ENCODE measurements around the gene CDH18. TPM values are rescaled to one million over a fixed set of nuclear protein-coding genes. Genes with fewer than 3 reads are reported as not detected.

Gene CDH18
- total RNA-seq, 3 donors from 2014 or later = 0.76 TPM; not detected in 2

DNA sequence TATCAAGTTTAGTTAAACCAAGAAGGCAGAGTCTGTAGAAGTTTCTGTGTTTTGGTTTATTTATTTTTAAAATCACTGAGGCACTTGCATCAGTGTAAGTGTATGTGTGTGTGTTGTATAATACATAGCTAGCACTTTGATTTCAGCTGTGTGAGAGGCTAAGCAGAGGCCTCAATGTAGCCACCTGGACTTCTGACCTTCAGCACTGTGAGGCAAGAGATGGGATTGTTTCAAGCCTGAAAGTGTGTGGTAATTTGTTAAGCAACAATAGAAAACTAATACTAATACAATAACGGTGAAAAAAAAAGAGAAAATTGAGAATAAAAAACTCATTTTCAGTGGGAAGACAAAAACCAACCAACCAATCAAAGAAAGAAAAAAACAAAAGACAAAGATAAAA lies 327.3 kb downstream of the CDH18 start:
- no peaks in the 10 kb centered on the region for H3K9me3 ChIP-seq
- DNase-seq (no peak), ATAC-seq (no peak)
- H3K4me3 ChIP-seq = no peak overlapping the region
- H3K4me1 ChIP-seq (ENCODE audit: low read depth) = no peaks in the 10 kb centered on the region
- H3K36me3 ChIP-seq (ENCODE audit: low read depth) = no peaks in the 10 kb centered on the region
- intact Hi-C loops (cut with DNase I, micrococcal nuclease) = no loop called here
- TF ChIP-seq, protein P1, sequence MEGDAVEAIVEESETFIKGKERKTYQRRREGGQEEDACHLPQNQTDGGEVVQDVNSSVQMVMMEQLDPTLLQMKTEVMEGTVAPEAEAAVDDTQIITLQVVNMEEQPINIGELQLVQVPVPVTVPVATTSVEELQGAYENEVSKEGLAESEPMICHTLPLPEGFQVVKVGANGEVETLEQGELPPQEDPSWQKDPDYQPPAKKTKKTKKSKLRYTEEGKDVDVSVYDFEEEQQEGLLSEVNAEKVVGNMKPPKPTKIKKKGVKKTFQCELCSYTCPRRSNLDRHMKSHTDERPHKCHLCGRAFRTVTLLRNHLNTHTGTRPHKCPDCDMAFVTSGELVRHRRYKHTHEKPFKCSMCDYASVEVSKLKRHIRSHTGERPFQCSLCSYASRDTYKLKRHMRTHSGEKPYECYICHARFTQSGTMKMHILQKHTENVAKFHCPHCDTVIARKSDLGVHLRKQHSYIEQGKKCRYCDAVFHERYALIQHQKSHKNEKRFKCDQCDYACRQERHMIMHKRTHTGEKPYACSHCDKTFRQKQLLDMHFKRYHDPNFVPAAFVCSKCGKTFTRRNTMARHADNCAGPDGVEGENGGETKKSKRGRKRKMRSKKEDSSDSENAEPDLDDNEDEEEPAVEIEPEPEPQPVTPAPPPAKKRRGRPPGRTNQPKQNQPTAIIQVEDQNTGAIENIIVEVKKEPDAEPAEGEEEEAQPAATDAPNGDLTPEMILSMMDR (IDR thresholded peaks at IDR 0.05) = no peak

DNA sequence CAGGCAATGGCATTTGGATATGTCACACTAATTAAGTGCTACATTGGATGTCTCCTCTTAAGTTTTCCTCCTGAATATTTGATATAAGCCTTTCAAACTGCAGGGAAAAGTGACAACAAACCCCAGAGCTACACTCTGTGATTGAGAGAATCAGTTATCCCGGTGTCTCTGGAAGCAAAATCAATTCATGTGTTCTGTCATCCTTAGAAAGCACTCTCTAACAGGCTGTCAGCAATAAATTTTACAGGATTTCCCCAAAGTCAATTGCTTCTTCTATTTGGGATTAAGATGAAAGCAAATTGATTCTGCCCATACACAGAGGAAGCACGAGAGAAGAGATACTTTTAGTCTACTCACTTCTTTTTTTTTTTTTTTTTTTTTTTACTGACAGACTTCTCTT lies 332.4 kb downstream of the CDH18 start:
- intact Hi-C loops (cut with DNase I, micrococcal nuclease) = no loop called here
- H3K36me3 ChIP-seq (ENCODE audit: low read depth) = no peaks in the 10 kb centered on the region
- TF ChIP-seq, protein P1 (IDR thresholded peaks at IDR 0.05) = no peak
- H3K9me3 ChIP-seq = no peaks in the 10 kb centered on the region
- no peak overlapping the region for H3K4me3 ChIP-seq
- DNase-seq (no peak), ATAC-seq (no peak)
- no peaks in the 10 kb centered on the region for H3K4me1 ChIP-seq (ENCODE audit: low read depth)

DNA sequence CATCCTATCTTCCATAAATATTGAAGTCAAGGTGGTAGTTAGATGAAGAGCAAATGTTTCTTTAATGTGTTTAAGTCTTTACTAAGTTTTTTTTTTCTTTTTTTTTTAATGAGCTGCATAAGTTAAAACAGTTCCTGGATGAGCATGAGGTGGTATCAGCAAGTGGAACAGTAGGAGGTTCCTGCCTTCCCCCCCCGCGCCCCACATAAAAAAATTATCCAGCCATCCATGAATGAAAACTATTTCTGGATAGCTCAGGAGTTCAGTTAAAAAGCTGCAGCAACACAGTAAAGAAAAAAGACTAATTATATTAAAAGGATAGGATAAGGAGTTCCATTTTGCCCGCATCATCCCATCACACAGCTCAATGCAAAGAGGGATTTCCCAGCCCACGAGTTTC lies 349.5 kb downstream of the CDH18 start:
- Histone ChIP-seq H3K9me3 (peaks cover 6% of the 10 kb centered on the region), H3K4me3 (no peak overlapping the region), H3K4me1 (ENCODE audit: low read depth) (no peaks in the 10 kb centered on the region), H3K36me3 (ENCODE audit: low read depth) (no peaks in the 10 kb centered on the region)
- TF ChIP-seq, protein P1 (IDR thresholded peaks at IDR 0.05) = no peak
- DNase-seq = no peak
- no peak for ATAC-seq
- intact Hi-C loops (cut with DNase I, micrococcal nuclease) = no loop called here

DNA sequence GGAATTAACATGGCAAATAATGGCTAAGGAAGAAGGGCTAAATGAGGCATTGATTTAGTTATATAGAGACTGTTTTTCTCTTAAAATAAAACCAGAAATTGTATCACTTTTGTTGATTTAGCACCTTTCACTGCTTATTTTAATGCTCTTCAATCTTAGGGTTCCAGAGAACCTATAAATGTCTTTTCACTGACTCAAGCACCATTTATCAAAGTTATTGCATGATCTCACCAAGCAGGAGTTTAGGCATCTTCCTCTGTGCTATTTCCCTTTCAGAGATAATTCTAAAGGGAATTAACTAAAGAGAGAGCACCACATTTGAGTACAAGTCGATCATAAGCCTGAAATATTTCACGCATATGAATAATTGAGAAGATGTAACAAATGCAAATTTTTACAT lies 357.1 kb downstream of the CDH18 start:
- TF ChIP-seq, protein P1 (IDR thresholded peaks at IDR 0.05) = no peak
- intact Hi-C loops (cut with DNase I, micrococcal nuclease) = no loop called here
- DNase-seq (no peak), ATAC-seq (no peak)
- Histone ChIP-seq H3K4me3 (no peak overlapping the region), H3K9me3 (peaks cover 3% of the 10 kb centered on the region), H3K36me3 (ENCODE audit: low read depth) (no peaks in the 10 kb centered on the region), H3K4me1 (ENCODE audit: low read depth) (no peaks in the 10 kb centered on the region)

DNA sequence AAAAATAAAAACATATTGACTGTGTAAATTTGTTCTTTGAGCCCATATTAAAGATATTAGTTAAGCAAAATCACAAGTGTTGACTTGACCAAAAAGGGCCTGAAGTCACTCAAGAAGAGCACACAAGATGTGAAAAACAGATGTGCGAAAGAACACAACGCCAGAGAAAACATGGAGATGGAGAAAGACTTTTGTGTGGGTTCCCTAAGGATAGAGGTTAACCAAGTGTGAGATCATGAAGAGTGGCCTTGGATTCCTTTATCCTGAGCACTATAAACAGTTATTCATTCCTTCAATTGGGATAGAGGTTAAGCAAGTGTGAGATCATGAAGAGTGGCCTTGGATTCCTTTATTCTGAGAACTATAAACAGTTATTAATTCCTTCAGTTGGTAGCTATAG lies 361.8 kb downstream of the CDH18 start:
- DNase-seq (no peak), ATAC-seq (no peak)
- H3K36me3 ChIP-seq (ENCODE audit: low read depth) = no peaks in the 10 kb centered on the region
- peaks cover 8% of the 10 kb centered on the region for H3K9me3 ChIP-seq
- TF ChIP-seq, protein P1 (IDR thresholded peaks at IDR 0.05) = no peak
- H3K4me3 ChIP-seq = no peak overlapping the region
- H3K4me1 ChIP-seq (ENCODE audit: low read depth) = no peaks in the 10 kb centered on the region
- intact Hi-C loops (cut with DNase I, micrococcal nuclease) = no loop called here

DNA sequence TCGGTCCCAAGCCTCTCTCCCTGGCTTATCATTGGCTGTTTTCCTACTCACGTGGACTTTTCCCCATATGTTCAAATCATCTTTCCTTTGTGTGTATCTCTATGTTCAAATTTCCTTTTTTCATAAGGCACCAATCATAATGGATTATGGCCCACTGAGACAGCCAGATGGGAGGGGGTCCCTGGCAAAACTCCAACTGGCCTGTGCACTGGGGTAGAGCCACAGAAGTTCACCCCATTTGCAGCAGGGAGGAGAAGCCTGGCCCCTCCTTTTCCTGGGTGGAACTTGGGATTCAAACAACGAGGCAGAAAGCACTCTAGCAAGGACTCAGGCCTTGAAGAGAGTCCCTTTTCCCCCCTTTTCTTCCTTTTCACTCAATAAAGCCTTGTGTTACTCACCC lies 362.4 kb downstream of the CDH18 start:
- no peaks in the 10 kb centered on the region for H3K36me3 ChIP-seq (ENCODE audit: low read depth)
- H3K9me3 ChIP-seq = peaks cover 8% of the 10 kb centered on the region
- no peak overlapping the region for H3K4me3 ChIP-seq
- ATAC-seq = no peak
- intact Hi-C loops (cut with DNase I, micrococcal nuclease) = no loop called here
- DNase-seq = no peak
- TF ChIP-seq, protein P1 (IDR thresholded peaks at IDR 0.05) = no peak
- H3K4me1 ChIP-seq (ENCODE audit: low read depth) = no peaks in the 10 kb centered on the region
